Breast epithelium (tissue), 4 donors: ENCODE results near the gene PLPPR3. TPM values are rescaled to one million over a fixed set of nuclear protein-coding genes. Genes with fewer than 3 reads are reported as not detected.
A peak's percentile ranks its signal among the peaks of the same experiment; 100 is the strongest.
"Not testable (repeated sequence)": the region's sequence is repeated elsewhere in the genome, so short reads cannot be mapped to it uniquely, and the experiment has no call there.

Experiments used
- DNase-seq, 2 donors: peaks; one replicate each; pipeline ENCODE4 v3.0.0-alpha.2; 2019; ENCODE audit warnings: low spot score in 2 of 2
- H3K27ac ChIP-seq, 2 donors: fragments of 200-600 bp; sonication (generic) in 1 of 2; one replicate each; pipeline ENCODE4 v1.5.1; 2016 to 2019; ENCODE audit warnings: mild to moderate bottlenecking in 1 of 2
- H3K27me3 ChIP-seq, 2 donors: fragments of 200-600 bp; sonication (generic) in 1 of 2; one replicate each; pipeline versions ENCODE4 v1.5.1 to v1.6.0; 2017 to 2019; ENCODE audit warnings: control low read depth in 1 of 2, mild to moderate bottlenecking in 1 of 2
- H3K36me3 ChIP-seq: fragments of 200-600 bp; one replicate; pipeline ENCODE4 v1.5.1; 2019
- H3K4me1 ChIP-seq, 2 donors: fragments of 200-600 bp; sonication (generic); one replicate each; pipeline ENCODE4 v1.5.1; 2016 to 2019; ENCODE audit warnings: control low read depth in 1 of 2
- H3K4me3 ChIP-seq, 3 donors: fragments of 200-600 bp; sonication (generic); 1 replicate in 2 of 3; 2 replicates in 1 of 3; pipeline ENCODE4 v1.5.1; 2016 to 2019; ENCODE audit warnings: mild to moderate bottlenecking in 3 of 3, moderate library complexity in 2 of 3
- H3K9me3 ChIP-seq, 2 donors: fragments of 200-600 bp; sonication (generic) in 1 of 2; one replicate each; pipeline ENCODE4 v1.5.1; 2016 to 2019; ENCODE audit warnings: control low read depth in 1 of 2
- CTCF ChIP-seq, 3 donors: fragments of 450-650 bp; IDR thresholded peaks; one replicate each; pipeline ENCODE4 v1.5.1; 2016 to 2017; ENCODE audit warnings: antibody characterized with exemption in 3 of 3, mild to moderate bottlenecking in 3 of 3, moderate library complexity in 3 of 3
- POLR2A ChIP-seq: fragments of 450-650 bp; IDR thresholded peaks from one replicate; pipeline ENCODE4 v1.6.1; 2016; ENCODE audit warnings: antibody characterized with exemption, mild to moderate bottlenecking, moderate library complexity
- POLR2AphosphoS5 ChIP-seq, 3 donors: sonication (generic); formaldehyde crosslinking; IDR thresholded peaks; one replicate each; pipeline ENCODE4 v1.6.1; 2017; ENCODE audit warnings: antibody characterized with exemption in 3 of 3
- intact Hi-C: fragments of 100-400 bp; cut with DNase I; formaldehyde crosslinking; loops from one replicate; pipeline ENCODE4 v1.15.1; 2023; ENCODE audit warnings: low total_unique reads
- total RNA-seq, 3 donors: library from RNA; depleted of rRNA; stranded (reverse); fragments of >200 nt; gene quantifications; one replicate each; pipeline ENCODE4 v1.1.0, GENCODE V29; 2016

The PLPPR3 gene
- total RNA-seq, 3 donors from 2014 or later, result 6.9 to 9.1 TPM; not detected in 1

- Histone ChIP-seq H3K4me3 (peak overlapping the region in 1 of 3 donors; percentile 35), H3K9me3 (no peaks in the 10 kb centered on the region), H3K27me3 (peaks cover 6 to 21% of the 10 kb centered on the region in 2 donors), H3K4me1 (no peaks in the 10 kb centered on the region), H3K27ac (no peak overlapping the region), H3K36me3 (no peaks in the 10 kb centered on the region)
- no peak for TF ChIP-seq POLR2A
- intact Hi-C loops, result no loop called here
- DNase-seq, result no peak
Measured at GRCh38 chr19:853014-853585, 31.3 kb upstream of the PLPPR3 start.

GRCh38 chr19:852136-853013 lies 30.6 kb upstream of the PLPPR3 start, which contains the start of gene ELANE:
Gene ELANE (plus strand): TSS chr19:852303. CDS start chr19:852329, 26 bp downstream.
- Histone ChIP-seq H3K9me3 (no peaks in the 10 kb centered on the region), H3K4me1 (no peaks in the 10 kb centered on the region), H3K4me3 (peak within 1 kb of the TSS in 1 of 3 donors; percentile 35), H3K27ac (peak within 1 kb of the TSS; percentile 77 to 80), H3K27me3 (peaks cover 6 to 21% of the 10 kb centered on the region in 2 donors), H3K36me3 (no peaks in the 10 kb centered on the region)
- intact Hi-C loops, result no loop called here
- no peak for TF ChIP-seq POLR2A
- no peak for TF ChIP-seq CTCF (IDR thresholded peaks at IDR 0.05)
- TF ChIP-seq POLR2AphosphoS5 (IDR thresholded peaks at IDR 0.05), result no peak
- DNase-seq, result no peak

GRCh38 chr19:850979-851335 lies 29.2 kb upstream of the PLPPR3 start:
- H3K27ac ChIP-seq, result peak overlapping the region; percentile 77 to 80
- TF ChIP-seq CTCF (IDR thresholded peaks at IDR 0.05) (no peak), POLR2A (no peak), POLR2AphosphoS5 (IDR thresholded peaks at IDR 0.05) (no peak)
- no peaks in the 10 kb centered on the region for H3K4me1 ChIP-seq
- peaks cover 6 to 27% of the 10 kb centered on the region in 2 donors for H3K27me3 ChIP-seq
- no peak for DNase-seq
- intact Hi-C loops, result no loop called here
- no peaks in the 10 kb centered on the region for H3K9me3 ChIP-seq
- no peaks in the 10 kb centered on the region for H3K36me3 ChIP-seq
- H3K4me3 ChIP-seq, result peak overlapping the region in 2 of 3 donors; percentile 7 to 50

- intact Hi-C loops, result no loop called here
- DNase-seq, result peak; percentile 84 to 92
- Histone ChIP-seq H3K9me3 (no peaks in the 10 kb centered on the region), H3K27ac (peak overlapping the region; percentile 77 to 80), H3K27me3 (peaks cover 6 to 28% of the 10 kb centered on the region in 2 donors), H3K36me3 (no peaks in the 10 kb centered on the region), H3K4me3 (peak overlapping the region in 2 of 3 donors; percentile 7 to 50), H3K4me1 (no peaks in the 10 kb centered on the region)
- TF ChIP-seq CTCF (IDR thresholded peaks at IDR 0.05) (no peak), POLR2AphosphoS5 (IDR thresholded peaks at IDR 0.05) (peak; percentile 71 to 97 (median 93))
Measured at GRCh38 chr19:850221-850978, 28.6 kb upstream of the PLPPR3 start.

- H3K27ac ChIP-seq, H3K36me3 ChIP-seq, DNase-seq, H3K9me3 ChIP-seq, H3K4me1 ChIP-seq, intact Hi-C loops, H3K4me3 ChIP-seq: not testable (repeated sequence)
- H3K27me3 ChIP-seq, result peaks cover 6 to 28% of the 10 kb centered on the region in 2 donors
Measured at GRCh38 chr19:849195-849594, 27.4 kb upstream of the PLPPR3 start.
